ENCODE data around the gene PRKG1. TPM values are rescaled to one million over a fixed set of nuclear protein-coding genes. Genes with fewer than 3 reads are reported as not detected.

PRKG1 gene
- total RNA-seq, 4 donors from 2014 or later = 24.5 to 46.1 (median 37.1) TPM

DNA sequence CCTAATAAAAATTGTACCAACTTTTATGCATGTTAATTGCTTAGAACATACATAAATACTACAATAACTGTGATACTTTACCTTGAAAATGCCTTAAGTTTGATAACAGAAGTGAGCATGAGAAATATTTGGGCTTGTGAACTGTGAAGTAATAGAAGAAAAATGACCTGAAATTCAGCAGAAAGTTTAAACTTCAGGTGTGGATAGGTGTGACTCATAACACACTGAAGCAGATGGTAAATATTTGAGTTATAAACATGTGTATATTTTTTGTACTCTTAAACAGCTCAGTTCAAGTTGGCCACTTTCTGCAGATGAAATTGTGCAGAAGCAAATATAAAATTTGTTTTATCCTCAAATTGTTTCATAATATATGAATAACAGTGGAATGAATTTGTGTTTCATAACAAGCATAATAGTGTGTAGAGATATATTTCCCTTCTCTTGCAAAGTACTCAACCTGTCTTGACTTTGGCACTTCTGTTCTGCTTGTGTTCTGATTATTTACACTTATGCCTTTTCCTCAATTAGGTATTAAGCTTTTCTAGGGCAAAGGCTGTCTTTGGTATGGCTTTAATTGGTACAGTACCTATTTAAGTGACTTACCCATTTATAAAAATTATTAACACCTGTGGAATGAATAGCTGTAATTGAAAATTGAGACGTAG is 122.4 kb downstream of the PRKG1 start:
- H3K4me1 ChIP-seq = no peaks in the 10 kb centered on the region
- WGBS = 91% methylated on average over 1 of the region's 1 CpG
- no peak overlapping the region for H3K27ac ChIP-seq (replicated peaks in 1 of 4)

DNA sequence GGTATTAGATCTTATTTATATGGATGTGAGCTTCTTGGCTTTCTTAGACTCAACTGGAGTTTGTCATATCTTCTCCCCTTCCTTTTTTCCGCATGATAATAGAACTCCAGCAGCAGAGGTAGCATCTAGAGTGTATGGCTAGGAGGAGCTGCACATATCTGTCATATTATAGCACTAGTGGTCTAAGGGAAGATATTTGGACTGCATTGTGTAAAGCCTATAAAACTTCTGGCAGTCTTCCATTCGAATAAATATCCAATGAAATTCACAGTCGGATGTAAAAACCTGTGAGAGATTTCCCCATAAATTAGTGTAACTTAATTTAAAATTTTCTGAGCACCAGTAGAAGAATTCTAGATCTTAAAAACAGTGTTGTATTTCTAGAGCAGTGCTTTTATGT is 123.9 kb downstream of the PRKG1 start:
- Histone ChIP-seq H3K9me3 (no peaks in the 10 kb centered on the region), H3K36me3 (no peaks in the 10 kb centered on the region), H3K27me3 (no peaks in the 10 kb centered on the region), H3K4me3 (no peak overlapping the region), H3K27ac (replicated peaks in 1 of 4) (no peak overlapping the region), H3K4me1 (no peaks in the 10 kb centered on the region)
- no peak for TF ChIP-seq EP300 (IDR thresholded peaks at IDR 0.05)
- intact Hi-C loops (cut with DNase I) = no loop called here
- no peak for DNase-seq (ENCODE audit: extremely low spot score)
- 79% methylated on average over 3 of the region's 3 CpGs for WGBS

More for the DNA sequence above, 122.4 kb downstream of the PRKG1 start:
- intact Hi-C loops (cut with DNase I) = no loop called here
- H3K27me3 ChIP-seq = no peaks in the 10 kb centered on the region
- H3K9me3 ChIP-seq = no peaks in the 10 kb centered on the region
- no peak overlapping the region for H3K4me3 ChIP-seq
- no peaks in the 10 kb centered on the region for H3K36me3 ChIP-seq
- DNase-seq (ENCODE audit: extremely low spot score) = no peak
- TF ChIP-seq POLR2AphosphoS5 (IDR thresholded peaks at IDR 0.05) (no peak), EP300 (IDR thresholded peaks at IDR 0.05) (no peak), POLR2A (IDR thresholded peaks at IDR 0.05; ENCODE audit: low read depth) (no peak), CTCF (IDR thresholded peaks at IDR 0.05) (no peak)

DNA sequence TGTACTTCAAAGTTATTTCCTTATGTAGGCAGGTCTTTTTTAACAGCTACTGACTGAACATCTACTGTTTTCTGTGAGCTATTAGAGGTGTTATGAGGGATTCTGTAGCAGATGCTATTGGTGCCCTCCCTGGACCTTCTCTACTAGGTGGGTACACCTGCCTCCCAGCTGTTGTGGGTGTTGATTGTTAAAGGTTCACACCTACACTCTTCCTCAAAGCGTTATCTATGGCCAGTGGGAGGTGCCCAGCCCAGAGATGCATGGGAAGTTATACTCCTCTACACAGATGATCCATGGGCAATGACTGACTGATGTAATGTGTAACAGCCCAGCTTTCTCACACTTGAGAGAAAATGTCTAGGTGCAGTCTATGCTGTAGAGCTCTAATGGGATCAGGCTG is 127.7 kb downstream of the PRKG1 start:
- no peaks in the 10 kb centered on the region for H3K9me3 ChIP-seq
- H3K4me3 ChIP-seq = no peak overlapping the region
- intact Hi-C loops (cut with DNase I) = no loop called here
- TF ChIP-seq EP300 (IDR thresholded peaks at IDR 0.05) (no peak), CTCF (IDR thresholded peaks at IDR 0.05) (no peak), POLR2A (IDR thresholded peaks at IDR 0.05; ENCODE audit: low read depth) (no peak)
- no peaks in the 10 kb centered on the region for H3K36me3 ChIP-seq
- no peak for DNase-seq (ENCODE audit: extremely low spot score)
- no peaks in the 10 kb centered on the region for H3K27me3 ChIP-seq
- 100% methylated on average over 1 of the region's 1 CpG for WGBS
- no peak overlapping the region for H3K27ac ChIP-seq (replicated peaks in 1 of 4)
- peaks cover 0 to 16% (median 9%) of the 10 kb centered on the region in 4 donors for H3K4me1 ChIP-seq

DNA sequence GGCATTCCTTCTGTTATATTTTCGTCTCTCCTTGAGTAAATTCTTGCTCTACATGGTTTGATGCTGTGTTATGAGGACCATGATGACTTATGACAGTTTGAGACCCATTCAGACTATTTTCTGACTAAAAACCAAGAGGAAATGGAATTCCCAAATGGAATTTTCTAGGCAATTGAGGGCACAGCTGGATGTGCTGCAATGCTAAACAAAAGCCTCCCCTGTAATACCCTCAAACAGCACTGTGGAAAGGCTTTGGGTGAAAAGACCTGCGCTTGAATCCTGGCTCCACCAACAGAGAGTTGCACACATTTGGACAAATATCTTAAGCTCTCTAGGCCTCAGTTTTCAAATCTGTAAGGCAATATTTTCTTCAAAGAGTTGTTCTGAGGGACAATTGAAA is 129.1 kb downstream of the PRKG1 start:
- WGBS = 91% methylated on average over 2 of the region's 2 CpGs
- no peak for DNase-seq (ENCODE audit: extremely low spot score)
- Histone ChIP-seq H3K4me3 (no peak overlapping the region), H3K27me3 (no peaks in the 10 kb centered on the region), H3K36me3 (no peaks in the 10 kb centered on the region), H3K27ac (replicated peaks in 1 of 4) (no peak overlapping the region), H3K9me3 (no peaks in the 10 kb centered on the region), H3K4me1 (peaks cover under 1 to 30% (median 23%) of the 10 kb centered on the region in 4 donors)
- TF ChIP-seq EP300 (IDR thresholded peaks at IDR 0.05) (no peak), CTCF (IDR thresholded peaks at IDR 0.05) (no peak), POLR2AphosphoS5 (IDR thresholded peaks at IDR 0.05) (no peak), POLR2A (IDR thresholded peaks at IDR 0.05; ENCODE audit: low read depth) (no peak)
- intact Hi-C loops (cut with DNase I) = no loop called here

DNA sequence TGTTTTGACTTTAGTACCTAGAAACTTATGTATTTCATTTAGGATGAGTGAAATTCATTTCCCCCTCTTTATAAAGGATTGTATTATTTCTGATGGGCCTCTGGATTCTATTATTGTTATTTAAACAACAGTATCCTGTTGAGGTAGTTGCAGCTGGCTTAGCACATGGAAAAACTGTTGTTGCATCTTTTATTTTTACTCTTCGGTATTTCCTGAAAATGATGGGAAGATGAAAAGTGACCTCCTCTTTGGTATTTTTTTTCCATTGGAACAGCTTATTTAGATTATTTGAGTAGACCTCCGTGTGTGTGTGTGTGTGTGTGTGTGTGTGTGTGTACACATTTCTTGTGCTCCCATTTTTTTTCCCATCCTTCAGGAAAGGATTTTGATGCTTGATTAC is 129.8 kb downstream of the PRKG1 start:
- Histone ChIP-seq H3K9me3 (no peaks in the 10 kb centered on the region), H3K27me3 (no peaks in the 10 kb centered on the region), H3K36me3 (no peaks in the 10 kb centered on the region), H3K4me3 (no peak overlapping the region), H3K27ac (replicated peaks in 1 of 4) (no peak overlapping the region), H3K4me1 (peaks cover 5 to 37% (median 30%) of the 10 kb centered on the region in 4 donors)
- DNase-seq (ENCODE audit: extremely low spot score) = no peak
- TF ChIP-seq CTCF (IDR thresholded peaks at IDR 0.05) (no peak), POLR2AphosphoS5 (IDR thresholded peaks at IDR 0.05) (no peak), POLR2A (IDR thresholded peaks at IDR 0.05; ENCODE audit: low read depth) (no peak), EP300 (IDR thresholded peaks at IDR 0.05) (no peak)
- intact Hi-C loops (cut with DNase I) = no loop called here
- WGBS = 49% methylated on average over 2 of the region's 2 CpGs

Measured in esophagus muscularis mucosa (tissue), 4 donors.